ENCODE results near the gene DOK4.

The DOK4 gene

GRCh38 chr16:57508035-57508425 lies 21.7 kb upstream of the DOK4 start:
- TF ChIP-seq GABPA (IDR thresholded peaks at IDR 0.05; ENCODE audit: low read depth) (no peak), CTCF (IDR thresholded peaks at IDR 0.05; ENCODE audit: insufficient read depth, low read length) (no peak), REST (IDR thresholded peaks at IDR 0.05; ENCODE audit: insufficient replicate concordance, low read depth) (no peak), POLR2AphosphoS5 (IDR thresholded peaks at IDR 0.05; ENCODE audit: low read depth) (no peak), SPI1 (IDR thresholded peaks at IDR 0.05; ENCODE audit: borderline replicate concordance, low read depth) (no peak)
- Histone ChIP-seq H3K27me3 (ENCODE audit: insufficient read depth, poor library complexity, severe bottlenecking) (no peaks in the 10 kb centered on the region), H3K27ac (replicated peaks) (no peak overlapping the region), H3K4me3 (replicated peaks; ENCODE audit: insufficient read depth, low read length) (no peak overlapping the region)
- DNase-seq (ENCODE audit: low read depth in 1 of 2, low spot score in 1 of 2): no peak

GRCh38 chr16:57507136-57508034 lies 21.1 kb upstream of the DOK4 start:
- Histone ChIP-seq H3K4me3 (replicated peaks; ENCODE audit: insufficient read depth, low read length) (no peak overlapping the region), H3K27ac (replicated peaks) (no peak overlapping the region), H3K27me3 (ENCODE audit: insufficient read depth, poor library complexity, severe bottlenecking) (no peaks in the 10 kb centered on the region)
- no peak for TF ChIP-seq GABPA (IDR thresholded peaks at IDR 0.05; ENCODE audit: low read depth)
- TF ChIP-seq REST (IDR thresholded peaks at IDR 0.05; ENCODE audit: insufficient replicate concordance, low read depth): no peak
- no peak for TF ChIP-seq SPI1 (IDR thresholded peaks at IDR 0.05; ENCODE audit: borderline replicate concordance, low read depth)
- no peak for TF ChIP-seq CTCF (IDR thresholded peaks at IDR 0.05; ENCODE audit: insufficient read depth, low read length)
- no peak for TF ChIP-seq POLR2AphosphoS5 (IDR thresholded peaks at IDR 0.05; ENCODE audit: low read depth)
- DNase-seq (ENCODE audit: low read depth in 1 of 2, low spot score in 1 of 2): no peak

GRCh38 chr16:57505169-57505568 lies 18.9 kb upstream of the DOK4 start:
- TF ChIP-seq GABPA (IDR thresholded peaks at IDR 0.05; ENCODE audit: low read depth): no peak
- TF ChIP-seq POLR2AphosphoS5 (IDR thresholded peaks at IDR 0.05; ENCODE audit: low read depth): no peak
- no peak for TF ChIP-seq CTCF (IDR thresholded peaks at IDR 0.05; ENCODE audit: insufficient read depth, low read length)
- TF ChIP-seq REST (IDR thresholded peaks at IDR 0.05; ENCODE audit: insufficient replicate concordance, low read depth): no peak
- no peak for TF ChIP-seq SPI1 (IDR thresholded peaks at IDR 0.05; ENCODE audit: borderline replicate concordance, low read depth)
- no peak for DNase-seq (ENCODE audit: low read depth in 1 of 2, low spot score in 1 of 2)
- no peak overlapping the region for H3K27ac ChIP-seq (replicated peaks)
- H3K27me3 ChIP-seq (ENCODE audit: insufficient read depth, poor library complexity, severe bottlenecking): no peaks in the 10 kb centered on the region
- no peak overlapping the region for H3K4me3 ChIP-seq (replicated peaks; ENCODE audit: insufficient read depth, low read length)
